Suprapubic skin (tissue), 3 donors: ENCODE results near the gene ATP5PO.

Experiments
- POLR2AphosphoS5 ChIP-seq, 3 donors: sonication (generic); formaldehyde crosslinking; IDR thresholded peaks; one replicate each; pipeline ENCODE4 v1.6.1; 2017; ENCODE audit warnings: antibody characterized with exemption in 3 of 3
- TF ChIP-seq, protein P1 (sequence below), 2 donors: fragments of 200-600 bp in 1 of 2; fragments of 450-650 bp in 1 of 2; sonication (generic) in 1 of 2; IDR thresholded peaks; one replicate each; pipeline ENCODE4 v1.5.1; 2016 to 2019; ENCODE audit warnings: antibody characterized with exemption in 2 of 2, mild to moderate bottlenecking in 1 of 2, moderate library complexity in 1 of 2

DNA sequence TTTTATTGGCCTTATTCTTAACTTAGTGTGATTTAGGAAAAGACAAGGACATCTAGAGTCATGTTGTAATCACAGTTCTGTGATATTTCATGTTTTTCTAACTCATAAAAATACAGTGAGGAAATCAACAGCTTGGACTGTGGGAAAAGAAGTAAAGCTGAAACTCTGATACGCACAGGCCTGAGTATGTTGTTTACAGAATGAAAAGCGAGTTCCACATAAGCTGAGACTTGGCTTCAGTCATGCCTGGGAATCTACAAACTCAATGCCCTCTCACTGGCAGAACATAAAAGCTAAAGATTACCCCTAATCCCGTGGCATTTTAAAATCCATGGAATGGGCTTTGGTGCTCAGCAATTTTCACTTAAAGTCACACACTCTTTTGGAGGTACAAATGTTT is 23.6 kb upstream of the ATP5PO start:
- TF ChIP-seq POLR2AphosphoS5 (IDR thresholded peaks at IDR 0.05), result no peak
- TF ChIP-seq, protein P1, sequence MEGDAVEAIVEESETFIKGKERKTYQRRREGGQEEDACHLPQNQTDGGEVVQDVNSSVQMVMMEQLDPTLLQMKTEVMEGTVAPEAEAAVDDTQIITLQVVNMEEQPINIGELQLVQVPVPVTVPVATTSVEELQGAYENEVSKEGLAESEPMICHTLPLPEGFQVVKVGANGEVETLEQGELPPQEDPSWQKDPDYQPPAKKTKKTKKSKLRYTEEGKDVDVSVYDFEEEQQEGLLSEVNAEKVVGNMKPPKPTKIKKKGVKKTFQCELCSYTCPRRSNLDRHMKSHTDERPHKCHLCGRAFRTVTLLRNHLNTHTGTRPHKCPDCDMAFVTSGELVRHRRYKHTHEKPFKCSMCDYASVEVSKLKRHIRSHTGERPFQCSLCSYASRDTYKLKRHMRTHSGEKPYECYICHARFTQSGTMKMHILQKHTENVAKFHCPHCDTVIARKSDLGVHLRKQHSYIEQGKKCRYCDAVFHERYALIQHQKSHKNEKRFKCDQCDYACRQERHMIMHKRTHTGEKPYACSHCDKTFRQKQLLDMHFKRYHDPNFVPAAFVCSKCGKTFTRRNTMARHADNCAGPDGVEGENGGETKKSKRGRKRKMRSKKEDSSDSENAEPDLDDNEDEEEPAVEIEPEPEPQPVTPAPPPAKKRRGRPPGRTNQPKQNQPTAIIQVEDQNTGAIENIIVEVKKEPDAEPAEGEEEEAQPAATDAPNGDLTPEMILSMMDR (IDR thresholded peaks at IDR 0.05), result no peak
